ENCODE measurements around the gene JARID2. TPM values are rescaled to one million over a fixed set of nuclear protein-coding genes. Genes with fewer than 3 reads are reported as not detected.
"Not testable (repeated sequence)": the region's sequence is repeated elsewhere in the genome, so short reads cannot be mapped to it uniquely, and the experiment has no call there.

JARID2 gene
- polyA plus RNA-seq, 1 donor (not counting 4 experiments of a cell fraction or from before 2014, with no cell fraction given): 11.0 TPM

DNA sequence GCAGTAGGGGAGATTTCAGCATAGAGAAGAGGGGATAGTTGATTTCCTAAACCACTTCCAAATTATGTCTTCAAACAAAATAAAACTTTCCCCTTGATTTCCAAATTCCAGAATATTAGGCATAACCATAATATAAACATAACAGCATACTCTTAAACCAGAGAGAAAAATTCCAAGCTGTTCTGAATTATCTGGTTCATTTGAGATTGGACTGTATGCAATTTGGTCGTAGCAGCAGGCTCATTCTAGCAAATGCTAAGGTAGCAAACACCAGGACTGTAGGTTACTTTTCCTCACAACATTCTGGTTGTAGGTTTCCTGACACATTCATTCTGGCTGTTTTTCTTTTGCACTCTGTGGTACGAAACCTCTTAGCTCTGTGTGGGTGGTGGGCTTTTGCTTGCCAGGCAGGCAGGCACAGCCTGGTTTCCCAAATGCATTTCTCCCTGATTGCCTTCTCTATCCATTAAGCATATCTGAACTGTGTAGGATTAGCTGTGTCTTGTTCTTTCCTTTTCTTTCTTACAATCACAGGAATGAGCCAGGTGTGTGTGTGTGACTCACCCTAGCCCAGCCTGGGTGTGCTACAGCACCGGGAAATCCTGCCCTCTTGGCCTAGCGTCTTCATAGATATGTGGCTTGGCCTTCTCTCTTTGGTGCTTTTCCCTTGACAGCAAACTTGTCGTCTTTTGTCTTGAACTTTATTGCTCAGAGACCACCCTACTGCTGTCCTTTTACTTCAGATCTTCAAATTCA, 77.1 kb downstream of the JARID2 start:
- TF ChIP-seq, protein P1, sequence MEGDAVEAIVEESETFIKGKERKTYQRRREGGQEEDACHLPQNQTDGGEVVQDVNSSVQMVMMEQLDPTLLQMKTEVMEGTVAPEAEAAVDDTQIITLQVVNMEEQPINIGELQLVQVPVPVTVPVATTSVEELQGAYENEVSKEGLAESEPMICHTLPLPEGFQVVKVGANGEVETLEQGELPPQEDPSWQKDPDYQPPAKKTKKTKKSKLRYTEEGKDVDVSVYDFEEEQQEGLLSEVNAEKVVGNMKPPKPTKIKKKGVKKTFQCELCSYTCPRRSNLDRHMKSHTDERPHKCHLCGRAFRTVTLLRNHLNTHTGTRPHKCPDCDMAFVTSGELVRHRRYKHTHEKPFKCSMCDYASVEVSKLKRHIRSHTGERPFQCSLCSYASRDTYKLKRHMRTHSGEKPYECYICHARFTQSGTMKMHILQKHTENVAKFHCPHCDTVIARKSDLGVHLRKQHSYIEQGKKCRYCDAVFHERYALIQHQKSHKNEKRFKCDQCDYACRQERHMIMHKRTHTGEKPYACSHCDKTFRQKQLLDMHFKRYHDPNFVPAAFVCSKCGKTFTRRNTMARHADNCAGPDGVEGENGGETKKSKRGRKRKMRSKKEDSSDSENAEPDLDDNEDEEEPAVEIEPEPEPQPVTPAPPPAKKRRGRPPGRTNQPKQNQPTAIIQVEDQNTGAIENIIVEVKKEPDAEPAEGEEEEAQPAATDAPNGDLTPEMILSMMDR (optimal IDR thresholded peaks at IDR 0.05 in 1 of 3, IDR thresholded peaks at IDR 0.05 in 1 of 3, conservative IDR thresholded peaks at IDR 0.05 in 1 of 3; ENCODE audit: extremely low read depth in 1 of 3, insufficient read depth in 2 of 3, low read length in 3 of 3): peak in 1 of 3 experiments; percentile 26
- no peak for TF ChIP-seq EZH2 (IDR thresholded peaks at IDR 0.05; ENCODE audit: low read length)
- peaks cover 30% of the 10 kb centered on the region for H3K4me1 ChIP-seq (ENCODE audit: control insufficient read depth, extremely low read depth, insufficient read depth, low read length)
- no peaks in the 10 kb centered on the region for H3K27me3 ChIP-seq (ENCODE audit: control insufficient read depth, extremely low read depth, insufficient read depth, low read length)
- peak; percentile 91 for FAIRE-seq
- H2AFZ ChIP-seq (ENCODE audit: control insufficient read depth, low read length): no peak overlapping the region
- H3K4me2 ChIP-seq (ENCODE audit: control insufficient read depth, extremely low read depth, insufficient read depth, low read depth, low read length): peak overlapping the region; percentile 78
- no peaks in the 10 kb centered on the region for H3K9me3 ChIP-seq (ENCODE audit: control insufficient read depth, low read depth, low read length)
- H4K20me1 ChIP-seq (ENCODE audit: control insufficient read depth, extremely low read depth, insufficient read depth, low read length): peaks cover 7% of the 10 kb centered on the region
- peak overlapping the region; percentile 58 for H3K9ac ChIP-seq (ENCODE audit: control insufficient read depth, extremely low read depth, insufficient read depth, low read length)
- peak overlapping the region; percentile 82 for H3K27ac ChIP-seq (ENCODE audit: control insufficient read depth, insufficient read depth, low read length)
- peak overlapping the region in 2 of 3 experiments; percentile 9 to 30 for H3K4me3 ChIP-seq (ENCODE audit: control insufficient read depth in 2 of 3, extremely low read depth in 1 of 3, insufficient read depth in 2 of 3, low read depth in 1 of 3, low read length in 3 of 3)
- H3K79me2 ChIP-seq (ENCODE audit: control insufficient read depth, insufficient read depth, low read length): peaks cover 89% of the 10 kb centered on the region
- no peaks in the 10 kb centered on the region for H3K9me1 ChIP-seq (ENCODE audit: control insufficient read depth, extremely low read depth, insufficient read depth, low read length)
- H3K36me3 ChIP-seq (ENCODE audit: control insufficient read depth in 2 of 2, extremely low read depth in 1 of 2, insufficient read depth in 2 of 2, low read length in 2 of 2): no peaks in the 10 kb centered on the region
- dilution Hi-C loops (cut with MboI; ENCODE audit: extremely low pct_ligation_motif_present, low sequenced_read_pairs): no loop called here
- no peak for DNase-seq (ENCODE audit: low read depth, low spot score)

DNA sequence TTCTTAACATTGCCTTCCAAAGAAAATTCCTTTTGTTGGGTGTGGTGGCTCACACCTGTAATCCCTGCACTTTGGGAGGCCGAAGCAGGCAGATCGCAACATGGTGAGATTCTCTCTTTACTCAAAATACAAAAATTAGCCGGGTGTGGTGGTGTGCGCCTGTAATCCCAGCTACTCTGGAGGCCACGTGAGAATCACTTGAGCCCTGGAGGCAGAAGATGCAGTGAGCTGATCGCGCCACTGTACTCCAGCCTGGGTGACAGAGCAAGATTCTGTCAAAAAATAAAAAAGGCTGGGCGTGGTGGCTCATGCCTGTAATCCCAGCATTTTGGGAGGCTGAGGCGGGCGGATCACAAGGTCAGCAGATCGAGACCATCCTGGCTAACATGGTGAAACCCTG, 77.7 kb downstream of the JARID2 start:
- H3K4me3 ChIP-seq (ENCODE audit: control insufficient read depth in 2 of 3, extremely low read depth in 1 of 3, insufficient read depth in 2 of 3, low read depth in 1 of 3, low read length in 3 of 3); H4K20me1 ChIP-seq (ENCODE audit: control insufficient read depth, extremely low read depth, insufficient read depth, low read length); H2AFZ ChIP-seq (ENCODE audit: control insufficient read depth, low read length); H3K9me3 ChIP-seq (ENCODE audit: control insufficient read depth, low read depth, low read length); H3K36me3 ChIP-seq (ENCODE audit: control insufficient read depth in 2 of 2, extremely low read depth in 1 of 2, insufficient read depth in 2 of 2, low read length in 2 of 2); H3K27me3 ChIP-seq (ENCODE audit: control insufficient read depth, extremely low read depth, insufficient read depth, low read length); FAIRE-seq; dilution Hi-C loops (cut with MboI; ENCODE audit: extremely low pct_ligation_motif_present, low sequenced_read_pairs); H3K9me1 ChIP-seq (ENCODE audit: control insufficient read depth, extremely low read depth, insufficient read depth, low read length); DNase-seq (ENCODE audit: low read depth, low spot score): not testable (repeated sequence)
- Histone ChIP-seq H3K4me1 (ENCODE audit: control insufficient read depth, extremely low read depth, insufficient read depth, low read length) (peaks cover 34% of the 10 kb centered on the region), H3K4me2 (ENCODE audit: control insufficient read depth, extremely low read depth, insufficient read depth, low read depth, low read length) (peak overlapping the region; percentile 78), H3K79me2 (ENCODE audit: control insufficient read depth, insufficient read depth, low read length) (peaks cover 89% of the 10 kb centered on the region), H3K9ac (ENCODE audit: control insufficient read depth, extremely low read depth, insufficient read depth, low read length) (peak overlapping the region; percentile 58), H3K27ac (ENCODE audit: control insufficient read depth, insufficient read depth, low read length) (peak overlapping the region; percentile 82)

Measured in keratinocyte (primary cell).